ENCODE measurements around the gene ACAA1.

DNA sequence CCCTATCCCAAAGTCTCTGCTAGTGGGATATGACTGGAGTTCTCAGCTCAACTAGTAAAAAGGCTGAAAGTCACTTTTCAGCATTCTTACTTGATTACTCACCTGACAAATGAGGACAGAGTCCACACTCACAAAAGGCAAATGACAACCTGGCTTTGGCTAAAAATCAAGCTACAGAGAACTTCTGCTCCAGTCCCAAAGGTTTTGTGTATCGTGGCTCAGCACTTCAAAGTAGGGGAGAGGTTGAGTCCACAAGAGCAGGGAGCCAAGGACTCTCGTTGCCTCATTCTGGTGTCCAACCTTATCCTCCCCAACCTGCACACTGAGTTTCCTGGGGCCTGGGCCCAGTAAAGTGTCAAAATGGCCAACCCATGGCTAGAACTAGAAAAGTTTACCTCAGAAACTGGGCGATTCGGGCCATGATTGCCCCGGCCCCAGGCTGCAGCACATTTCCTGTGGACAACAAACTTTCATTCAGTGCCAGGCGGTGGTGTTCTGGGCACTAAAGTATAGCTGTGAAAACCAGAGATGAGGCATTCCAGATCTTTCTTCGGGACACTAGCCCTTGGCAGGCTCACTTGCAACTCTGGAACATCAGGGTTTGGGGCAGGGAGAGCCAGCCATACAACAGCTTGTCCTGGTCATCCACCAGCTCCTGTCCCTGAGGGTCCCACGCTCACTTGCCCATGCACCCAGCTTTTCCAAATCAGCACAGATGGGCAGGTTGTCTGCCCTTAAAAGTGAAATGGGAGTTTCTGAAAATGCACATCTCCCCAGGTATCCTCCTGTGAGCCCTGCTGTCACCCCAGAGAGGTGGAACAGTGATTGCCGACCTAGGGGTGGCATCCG lies 3.1 kb downstream of the ACAA1 start:
- no peak for TF ChIP-seq CTCF (conservative IDR thresholded peaks at IDR 0.05)
- TF ChIP-seq EZH2 (IDR thresholded peaks at IDR 0.05; ENCODE audit: low read depth): no peak
